HG03045 (cell line): ENCODE data around the gene MTUS2.
"Not testable (repeated sequence)": the region's sequence is repeated elsewhere in the genome, so short reads cannot be mapped to it uniquely, and the experiment has no call there.

Experiments used
- ATAC-seq: cut with Tn5 transposase; IDR thresholded peaks from one replicate; pipeline ENCODE4 v1.9.1; 2021; ENCODE audit warnings: mild to moderate bottlenecking, moderate library complexity; ENCODE audit not compliant: unreplicated experiment

MTUS2 gene

DNA sequence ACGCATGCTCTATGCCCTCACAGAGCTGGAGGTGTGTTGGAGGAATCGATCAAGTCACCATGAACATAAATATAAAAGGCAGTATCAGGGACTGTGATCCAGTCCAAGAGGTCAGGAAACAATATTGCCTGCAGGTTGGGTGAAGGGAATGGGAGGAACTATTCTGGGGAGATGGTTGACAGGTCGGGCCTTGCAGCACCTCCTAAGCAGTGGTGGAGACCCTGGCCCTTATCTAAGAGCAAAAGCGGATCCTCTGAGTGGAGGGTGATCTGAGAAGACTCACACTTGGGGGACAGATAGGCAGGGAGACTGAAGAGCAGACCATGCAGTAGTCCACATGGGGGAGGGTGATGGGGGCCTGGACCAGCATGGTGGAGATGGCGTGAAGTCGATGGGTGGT lies 561.9 kb downstream of the MTUS2 start:
- no peak for ATAC-seq

DNA sequence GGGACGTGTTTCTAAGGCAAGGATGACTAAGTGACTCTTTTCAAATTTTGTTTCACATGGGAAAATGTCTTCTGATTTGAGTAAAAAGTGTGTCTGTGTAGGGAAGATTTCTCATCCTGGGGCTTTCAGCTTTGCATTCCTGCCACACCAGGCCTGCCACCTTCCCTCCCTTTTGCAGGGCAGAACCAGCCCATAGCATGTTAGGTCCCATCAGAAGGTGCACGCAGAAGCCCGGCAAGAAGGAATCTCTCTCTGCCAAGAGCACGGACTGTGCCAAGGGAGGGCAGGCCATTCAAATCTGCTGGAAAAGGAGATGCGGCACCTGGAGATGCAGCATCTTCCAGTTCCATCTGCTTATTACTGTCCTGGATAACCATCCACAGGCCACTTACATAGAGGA lies 563.3 kb downstream of the MTUS2 start:
- ATAC-seq = no peak

DNA sequence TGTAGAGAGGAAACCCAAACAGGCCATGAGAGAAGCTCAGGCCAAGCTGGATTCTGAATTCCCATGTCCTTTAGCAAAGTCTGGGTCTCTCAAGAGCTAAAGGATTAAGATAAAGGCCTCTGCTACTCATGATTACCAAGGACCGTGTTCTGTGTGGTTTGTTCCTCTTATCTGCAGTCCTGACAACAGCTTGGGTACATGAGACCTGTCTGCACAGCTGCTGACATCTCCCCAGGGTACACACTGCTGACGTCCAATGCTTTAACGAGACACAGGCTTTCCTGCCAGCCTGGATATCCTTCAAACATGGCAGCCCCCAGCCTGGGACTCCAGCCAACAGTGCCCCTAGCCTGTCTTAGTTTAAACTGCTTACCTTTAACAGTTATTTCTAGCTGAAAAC lies 564.3 kb downstream of the MTUS2 start:
- no peak for ATAC-seq

DNA sequence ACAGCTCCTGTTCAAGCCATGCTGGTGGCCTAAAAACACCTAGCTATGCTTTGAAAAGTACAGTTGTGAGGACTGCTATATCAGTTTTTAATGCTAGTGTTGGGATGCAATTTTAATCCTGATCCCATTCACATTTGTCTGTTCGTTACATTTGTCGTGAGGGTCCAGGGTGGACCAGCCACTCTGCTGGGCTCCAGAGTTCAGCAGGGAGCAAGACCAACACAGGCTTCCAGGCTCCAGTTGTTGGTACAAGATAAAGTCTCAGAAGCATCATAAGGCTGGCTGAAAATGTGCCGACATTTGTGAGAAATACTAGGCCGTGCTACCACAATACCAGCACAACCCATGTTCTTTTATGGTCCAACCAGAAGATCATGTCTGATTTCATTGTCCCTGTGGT lies 564.7 kb downstream of the MTUS2 start:
- ATAC-seq = no peak

DNA sequence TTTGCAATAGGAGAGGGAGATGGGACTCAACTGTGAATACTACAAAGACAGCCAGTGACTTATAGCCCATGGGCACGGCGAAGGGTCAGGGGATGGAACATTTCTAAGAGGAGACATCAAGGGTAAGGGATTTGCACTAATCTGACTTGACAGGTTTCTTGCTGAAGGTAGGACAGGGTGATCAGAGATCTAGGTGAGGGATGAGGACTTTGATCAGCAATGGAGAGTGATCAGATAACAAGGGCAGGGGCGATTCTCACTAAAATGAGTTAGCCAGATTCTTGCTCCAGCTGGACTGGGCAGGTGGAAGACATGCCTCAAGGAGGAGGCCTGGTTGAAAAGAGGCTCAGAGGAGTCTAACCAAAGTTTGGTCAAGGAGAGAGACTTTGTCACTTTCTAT lies 566.1 kb downstream of the MTUS2 start:
- ATAC-seq = no peak

DNA sequence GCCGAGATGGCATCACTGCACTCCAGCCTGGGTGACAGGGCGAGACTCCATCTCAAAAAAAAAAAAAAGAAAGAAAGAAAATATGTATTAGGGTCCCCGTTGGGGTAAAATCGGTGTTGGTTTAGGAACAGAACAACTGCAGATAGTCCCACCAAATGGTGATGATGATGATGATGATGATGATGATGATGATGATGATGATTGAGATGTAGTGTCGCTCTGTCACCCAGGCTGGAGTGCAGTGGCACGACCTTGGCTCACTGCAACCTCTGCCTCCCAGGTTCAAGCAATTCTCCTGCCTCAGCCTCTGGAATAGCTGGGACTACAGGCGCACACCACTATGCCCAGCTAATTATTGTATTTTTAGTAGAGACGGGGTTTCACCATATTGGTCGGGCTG lies 570.5 kb downstream of the MTUS2 start:
- not testable (repeated sequence) for ATAC-seq

DNA sequence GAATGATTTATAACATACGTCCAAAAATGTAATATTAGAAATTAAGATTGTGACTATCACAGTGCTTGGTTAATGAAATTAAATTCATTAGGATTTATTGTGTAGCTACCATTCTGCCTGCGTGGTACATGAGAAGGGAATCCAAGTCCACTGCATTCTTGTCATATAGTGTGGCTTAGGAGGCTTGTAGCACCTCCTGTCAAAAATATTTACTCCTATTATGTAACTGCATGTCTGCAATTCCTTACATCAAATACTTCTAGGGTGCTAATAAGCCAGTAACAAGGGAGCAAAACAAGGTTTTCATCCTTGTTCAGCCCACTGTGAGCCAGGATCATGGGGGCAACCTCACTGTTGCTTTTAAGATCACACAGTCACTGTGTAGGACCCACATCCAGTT lies 576.3 kb downstream of the MTUS2 start:
- ATAC-seq = no peak

DNA sequence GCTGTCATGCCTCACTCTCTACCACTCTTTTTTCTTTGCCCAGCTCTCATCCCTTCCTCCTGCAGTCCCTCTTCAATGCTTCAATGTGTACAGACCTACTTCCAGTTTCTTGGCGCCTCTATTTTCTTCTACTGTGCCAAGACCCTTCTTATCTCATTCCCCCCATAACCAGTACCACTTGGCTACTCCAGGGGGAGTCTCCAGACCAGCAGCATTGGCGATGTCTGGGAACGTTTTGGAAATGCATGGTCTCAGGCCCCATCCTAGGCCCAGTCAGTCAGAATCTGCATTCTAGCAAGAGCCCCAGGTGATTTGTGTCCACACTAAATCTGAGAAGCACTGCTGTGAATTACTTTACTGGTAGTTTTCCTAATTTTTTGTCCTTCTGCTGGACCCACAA lies 577.1 kb downstream of the MTUS2 start:
- ATAC-seq = no peak

DNA sequence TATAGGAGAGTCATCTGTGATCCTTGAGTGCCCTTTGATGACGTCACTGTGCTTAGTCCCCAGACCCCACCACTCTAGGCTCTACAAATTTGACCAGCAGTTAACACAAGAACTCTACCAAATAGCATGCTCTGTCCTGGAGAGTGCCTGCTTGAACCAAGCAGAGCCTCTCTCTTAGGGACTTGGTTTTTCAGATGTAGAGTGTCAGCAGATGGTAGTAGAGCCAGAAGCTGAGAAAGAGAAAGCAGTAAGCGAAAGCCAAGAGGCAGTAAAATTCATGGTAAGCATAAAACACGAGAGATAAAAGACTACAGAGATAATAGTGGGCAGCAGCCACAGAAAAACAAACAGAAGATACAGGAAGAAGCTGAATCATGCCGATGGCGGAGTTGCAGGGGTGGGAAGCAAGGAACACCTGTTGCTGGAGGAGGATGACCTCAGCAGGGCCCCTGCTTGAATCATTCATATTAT lies 582.1 kb downstream of the MTUS2 start:
- no peak for ATAC-seq

DNA sequence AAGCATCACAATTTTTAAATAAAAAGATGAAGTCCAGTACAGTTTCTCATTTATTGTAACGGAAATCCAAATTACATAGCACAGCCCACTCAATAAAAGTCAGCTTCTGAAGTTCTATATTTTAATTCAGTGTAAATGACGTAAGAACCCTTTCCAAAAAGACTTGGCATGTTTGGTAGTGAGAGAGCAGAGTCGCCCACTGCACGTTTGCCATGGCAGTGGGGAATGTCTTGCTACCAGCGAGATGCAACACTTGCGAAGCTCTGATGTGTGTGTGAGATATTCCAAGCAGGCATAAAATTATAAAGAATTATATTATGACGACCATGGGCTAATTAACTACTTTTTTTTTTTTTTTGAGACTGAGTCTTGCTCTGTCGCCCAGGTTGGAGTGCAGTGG lies 585.3 kb downstream of the MTUS2 start:
- no peak for ATAC-seq

DNA sequence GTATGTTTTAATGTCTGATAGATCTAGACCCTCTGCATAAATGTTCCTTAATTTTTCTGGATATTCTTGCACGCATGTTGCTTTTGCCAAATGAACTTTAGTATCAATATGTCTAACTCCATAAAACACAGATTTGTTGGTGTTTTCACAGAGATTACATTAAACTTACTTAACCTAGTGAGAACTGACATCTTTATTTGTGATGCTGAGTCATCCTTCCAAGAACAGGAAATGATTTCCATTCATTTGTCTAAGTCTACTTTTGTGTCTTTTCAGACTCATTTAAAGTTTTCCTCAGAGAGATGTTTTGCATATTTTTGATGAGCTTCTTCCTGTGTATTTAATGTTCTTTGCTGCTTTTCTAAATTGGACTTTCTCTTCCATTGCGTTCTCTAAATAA lies 591.3 kb downstream of the MTUS2 start:
- ATAC-seq = no peak

DNA sequence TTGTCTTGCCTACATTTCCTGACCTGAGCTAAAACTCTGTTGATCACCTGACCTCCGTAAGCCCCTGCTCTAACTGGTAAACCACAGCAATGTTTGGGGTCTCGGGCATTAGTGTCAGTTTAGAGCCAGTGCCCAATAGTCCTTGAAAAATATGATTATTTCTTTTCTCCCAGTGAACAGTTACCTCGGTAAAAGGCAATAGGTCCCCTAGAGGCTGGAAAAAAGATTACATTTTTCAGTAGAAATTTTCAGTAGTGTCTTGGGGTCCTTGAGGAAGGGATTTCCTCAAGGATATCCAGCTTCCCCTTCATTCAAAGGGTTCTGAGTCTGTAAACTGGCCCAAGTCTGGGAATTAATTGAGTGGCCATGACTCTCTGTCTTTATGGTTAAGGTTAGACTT lies 597.9 kb downstream of the MTUS2 start:
- ATAC-seq = no peak

DNA sequence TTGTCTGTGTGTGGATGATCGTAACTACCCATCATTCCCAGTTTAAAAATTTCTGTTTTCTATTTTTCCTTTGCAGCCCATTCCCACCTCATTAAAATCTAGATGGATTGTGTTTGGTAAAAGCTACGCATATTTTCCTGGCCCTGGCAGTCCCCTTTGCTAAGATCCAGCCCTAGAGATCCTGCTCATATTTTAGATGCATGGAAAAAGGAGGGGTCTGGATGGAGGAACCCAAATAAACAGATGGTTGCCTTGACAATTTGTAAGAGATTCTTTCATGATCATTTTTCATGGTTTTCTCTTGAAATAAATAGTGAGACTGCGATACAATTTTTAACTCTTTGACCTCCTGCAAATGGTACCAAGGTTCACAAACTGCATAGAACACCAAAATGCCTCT lies 601.0 kb downstream of the MTUS2 start:
- ATAC-seq = no peak

DNA sequence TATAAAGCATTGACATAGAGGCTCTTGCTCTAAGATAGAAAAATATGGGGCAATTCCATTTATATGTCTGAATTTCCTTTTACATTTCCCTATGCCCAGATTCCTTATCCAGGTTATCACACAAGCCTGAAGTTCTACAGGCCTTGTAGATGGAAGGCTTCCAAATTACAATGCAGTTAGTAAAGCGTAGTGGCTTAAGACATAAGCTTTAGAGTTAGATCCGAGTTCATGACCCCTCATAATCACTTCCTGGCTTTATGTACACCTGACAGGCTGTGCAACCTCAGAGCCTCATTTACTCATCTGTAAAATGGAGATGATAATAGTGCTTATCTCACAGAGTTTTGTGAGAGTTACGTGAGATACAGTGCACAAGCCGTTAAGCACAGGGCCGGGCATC lies 601.9 kb downstream of the MTUS2 start:
- no peak for ATAC-seq

DNA sequence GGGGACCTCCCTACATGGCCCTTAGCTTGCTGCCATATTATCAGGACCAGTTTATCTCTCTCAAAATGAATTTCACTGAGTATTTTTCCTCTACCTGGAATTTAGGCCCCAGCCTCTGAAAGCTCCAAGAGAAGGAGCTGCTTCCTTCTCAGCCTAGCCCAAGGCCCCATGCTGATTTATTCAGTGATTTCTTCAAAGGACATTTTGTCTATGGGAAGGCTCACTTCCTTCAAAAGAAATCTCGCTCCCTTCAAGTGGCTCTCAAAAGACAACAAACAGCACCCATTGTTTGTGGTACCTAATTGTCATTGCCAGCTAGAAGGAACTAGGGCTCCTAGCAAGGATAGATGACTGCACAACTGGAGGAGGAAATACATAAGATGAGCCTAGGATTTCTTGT lies 602.9 kb downstream of the MTUS2 start:
- ATAC-seq = no peak

DNA sequence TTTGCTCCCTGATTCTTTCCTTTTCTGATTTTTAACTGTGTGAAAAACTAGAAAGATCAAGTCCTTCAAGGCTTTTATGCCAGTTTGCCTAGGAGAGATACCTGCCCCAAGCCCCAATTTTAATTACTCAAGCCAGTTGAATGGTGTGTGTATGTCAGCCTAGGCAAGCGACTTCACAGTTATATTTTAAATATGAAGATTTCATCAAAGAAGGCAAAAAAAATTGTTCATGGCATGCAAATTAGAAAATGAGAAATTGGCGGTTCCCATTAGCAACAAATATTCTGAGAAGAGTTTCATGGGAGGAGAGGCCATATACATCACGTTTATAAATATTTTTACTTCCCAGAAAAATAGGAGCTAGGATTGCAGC lies 607.8 kb downstream of the MTUS2 start:
- ATAC-seq = no peak

DNA sequence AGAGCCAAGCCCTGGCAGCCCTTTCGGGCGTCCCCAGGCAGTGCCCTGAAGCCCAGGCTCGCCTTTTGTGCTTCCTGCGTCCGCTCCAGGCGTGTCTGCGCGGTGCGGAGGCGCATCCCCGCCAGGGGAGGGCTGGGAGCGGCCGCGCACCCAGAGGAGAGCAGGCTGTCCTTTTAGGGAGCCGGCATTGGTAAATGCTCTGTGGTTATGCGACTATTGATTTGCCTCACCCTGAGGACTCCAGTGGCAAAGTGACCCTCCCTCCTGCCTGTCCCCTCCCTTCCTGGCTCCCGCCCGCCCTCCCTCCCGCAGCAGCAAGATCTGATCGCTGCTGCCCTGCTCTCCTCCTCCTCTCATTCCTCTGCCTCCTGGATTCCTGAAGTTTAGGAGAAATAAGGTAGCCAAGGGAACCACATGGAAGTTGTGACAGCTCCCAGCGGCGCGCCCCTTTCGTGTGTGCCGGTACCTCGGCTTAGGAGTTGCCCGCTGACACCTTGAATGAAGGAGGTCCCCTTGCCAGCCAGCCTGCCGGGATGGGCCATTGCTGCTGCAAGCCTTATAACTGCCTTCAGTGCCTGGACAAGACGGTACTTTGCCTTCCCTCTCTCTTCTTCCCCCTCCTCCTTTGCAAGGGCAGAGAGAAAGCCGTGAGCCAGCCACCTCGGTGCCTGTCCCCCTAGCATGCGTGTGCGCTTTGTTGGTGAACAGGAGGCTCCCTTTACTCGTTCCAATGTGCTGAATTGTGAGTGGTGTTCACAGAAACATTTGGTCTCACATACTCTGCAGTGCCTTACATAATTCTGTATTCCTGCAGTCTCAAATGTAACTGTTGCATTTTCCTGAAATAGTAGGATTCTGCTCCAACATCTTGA lies 608.4 kb downstream of the MTUS2 start:
- no peak for ATAC-seq

DNA sequence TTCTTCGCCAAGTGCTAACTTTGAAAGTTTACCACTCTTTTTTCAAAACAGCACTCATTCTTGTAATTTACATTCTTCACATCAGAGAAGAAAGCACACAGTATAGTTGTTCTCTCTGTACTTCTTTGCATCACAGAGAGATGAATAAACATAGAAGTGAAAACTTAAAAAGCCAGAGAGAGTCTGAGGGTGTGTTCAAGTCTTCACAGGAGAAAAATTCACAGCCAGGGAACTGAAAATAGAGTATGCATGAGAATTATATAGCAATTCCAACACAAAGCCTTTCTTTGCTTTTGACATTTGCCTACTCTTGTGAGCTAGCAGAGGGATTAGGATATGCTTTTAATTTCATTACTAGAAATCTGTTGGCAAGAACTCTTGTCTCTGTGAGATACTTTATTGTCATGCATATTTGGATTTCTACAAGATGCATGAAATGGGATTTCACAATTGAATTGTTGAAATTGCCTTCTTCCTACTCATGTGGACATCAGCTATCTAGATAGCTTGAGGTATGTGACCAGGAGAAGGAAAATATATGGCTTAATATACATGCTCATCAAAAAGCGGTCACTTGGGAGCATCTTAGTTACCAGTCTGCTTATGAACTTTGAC lies 609.3 kb downstream of the MTUS2 start:
- no peak for ATAC-seq

DNA sequence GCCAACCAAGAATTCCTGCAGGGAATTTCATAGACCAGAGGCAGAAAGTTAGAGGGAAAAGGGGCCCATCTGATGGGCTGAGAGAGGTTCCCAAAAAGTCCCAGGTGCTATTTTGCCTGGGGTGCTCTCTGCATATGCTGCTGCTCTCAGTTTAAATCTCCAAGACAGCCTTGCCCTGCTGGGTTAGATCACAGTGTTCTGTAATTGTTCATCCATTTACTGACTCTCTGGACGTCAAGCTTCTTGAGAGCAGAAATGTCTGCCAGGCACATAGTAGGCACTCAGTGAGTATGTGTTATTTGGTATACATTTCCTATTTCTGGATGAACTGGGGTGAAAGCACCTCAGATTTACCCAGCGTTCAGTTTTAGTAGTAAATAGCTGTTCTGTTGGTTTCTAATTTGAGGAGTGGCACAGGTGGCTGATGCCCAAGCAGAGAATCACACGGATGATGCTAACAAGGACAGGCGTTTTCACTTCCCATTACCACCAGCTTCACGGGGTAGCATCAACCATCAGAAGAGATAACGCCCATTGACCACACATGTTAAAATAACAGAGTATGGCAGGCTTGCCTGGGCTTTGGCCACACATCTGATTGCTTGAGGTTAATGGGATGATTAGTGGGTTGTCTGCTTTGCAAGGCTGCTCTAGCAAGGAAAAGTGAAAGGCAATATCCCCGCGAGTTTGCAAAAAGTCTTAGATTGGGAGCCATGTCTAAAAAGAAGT lies 614.2 kb downstream of the MTUS2 start:
- ATAC-seq = no peak

DNA sequence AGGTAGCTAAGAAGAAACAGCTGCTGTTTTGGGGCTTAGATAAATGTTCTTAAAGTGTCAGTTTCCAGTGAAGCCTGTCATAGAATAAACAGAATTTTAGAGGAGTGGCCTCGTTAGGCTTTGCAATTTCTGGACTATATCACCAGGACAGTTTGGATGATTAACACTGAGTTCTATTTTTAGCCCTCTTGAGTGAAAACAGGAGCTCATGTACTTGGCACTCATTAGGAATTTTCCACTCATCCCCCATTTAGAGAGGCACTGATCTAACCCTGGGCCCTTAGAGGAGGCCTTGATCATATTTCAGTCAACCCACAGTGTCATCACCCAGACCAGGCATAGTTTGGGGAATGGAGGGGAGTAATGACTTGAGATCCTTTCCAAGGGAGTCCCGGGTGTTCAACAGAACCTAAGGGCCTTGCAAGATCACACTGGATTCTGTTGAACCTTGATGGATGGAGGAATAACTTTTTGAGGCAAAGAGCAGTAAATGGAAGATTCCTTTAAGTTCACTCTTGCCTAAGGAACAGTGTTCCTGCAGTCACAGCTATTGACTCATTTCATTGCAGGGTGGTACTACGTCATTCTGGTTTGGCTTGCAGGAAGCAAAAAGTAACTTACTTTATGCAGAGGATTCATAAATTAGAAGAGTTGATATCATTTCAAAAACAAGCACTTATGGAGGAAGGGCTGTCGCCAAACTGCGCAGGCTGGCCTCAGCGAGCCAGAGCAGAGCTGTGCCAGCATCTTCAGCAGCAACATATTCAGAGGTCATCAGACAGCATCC lies 615.2 kb downstream of the MTUS2 start:
- ATAC-seq = no peak

DNA sequence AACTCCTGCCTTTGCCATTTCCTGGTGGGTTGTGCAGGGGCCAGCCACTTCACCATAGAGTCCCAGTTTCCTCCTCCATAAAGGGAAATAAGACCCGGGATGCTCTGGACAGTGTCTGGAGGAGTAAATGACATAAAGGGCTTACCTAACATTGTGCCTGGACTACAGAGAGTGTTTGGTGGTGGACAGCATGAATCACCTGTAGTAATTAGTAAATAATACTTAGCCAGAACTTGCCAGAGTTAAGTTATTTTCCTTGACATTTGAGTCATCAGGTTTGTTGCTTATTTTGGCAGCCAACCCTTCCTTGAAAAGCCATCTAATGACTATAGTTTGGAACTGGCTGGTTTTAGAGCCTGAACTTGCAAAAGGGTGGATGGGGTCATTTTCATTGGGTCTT lies 616.2 kb downstream of the MTUS2 start:
- no peak for ATAC-seq
